ENCODE measurements around the gene KCNIP4. TPM values are rescaled to one million over a fixed set of nuclear protein-coding genes. Genes with fewer than 3 reads are reported as not detected.
A peak's percentile ranks its signal among the peaks of the same experiment; 100 is the strongest.

The KCNIP4 gene
- total RNA-seq, 1 donor from 2014 or later, result not detected

DNA sequence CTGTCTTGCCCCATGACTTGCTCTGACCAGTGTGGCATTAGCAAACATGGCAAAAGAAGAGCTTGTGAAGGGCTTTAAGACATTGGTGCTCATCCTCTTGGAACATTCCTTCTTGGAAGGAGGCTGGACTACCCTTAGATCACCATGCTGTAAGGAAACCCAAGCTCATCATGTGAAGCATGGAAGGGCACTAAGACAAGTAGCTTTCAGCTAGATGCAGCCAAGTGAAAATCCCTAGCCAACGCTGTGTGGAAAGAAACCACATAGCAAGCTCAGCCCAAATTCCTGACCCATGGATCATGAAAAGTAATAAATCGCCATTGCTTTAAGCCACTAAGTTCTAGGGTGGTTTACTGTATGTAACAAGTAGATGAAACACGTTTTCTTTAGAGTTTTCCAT is 1260.7 kb downstream of the KCNIP4 start:
- no peak overlapping the region for H3K27ac Mint-ChIP-seq (ENCODE audit: unreplicated experiment)
- no peaks in the 10 kb centered on the region for H3K4me1 Mint-ChIP-seq (ENCODE audit: low read depth)
- DNase-seq (ENCODE audit: low spot score), result no peak
- peaks cover 41% of the 10 kb centered on the region for H3K27me3 Mint-ChIP-seq (ENCODE audit: low read depth)
- no peak overlapping the region for H3K4me3 Mint-ChIP-seq (ENCODE audit: unreplicated experiment)
- H3K9me3 Mint-ChIP-seq (ENCODE audit: low read depth), result no peaks in the 10 kb centered on the region
- TF ChIP-seq, protein P1, sequence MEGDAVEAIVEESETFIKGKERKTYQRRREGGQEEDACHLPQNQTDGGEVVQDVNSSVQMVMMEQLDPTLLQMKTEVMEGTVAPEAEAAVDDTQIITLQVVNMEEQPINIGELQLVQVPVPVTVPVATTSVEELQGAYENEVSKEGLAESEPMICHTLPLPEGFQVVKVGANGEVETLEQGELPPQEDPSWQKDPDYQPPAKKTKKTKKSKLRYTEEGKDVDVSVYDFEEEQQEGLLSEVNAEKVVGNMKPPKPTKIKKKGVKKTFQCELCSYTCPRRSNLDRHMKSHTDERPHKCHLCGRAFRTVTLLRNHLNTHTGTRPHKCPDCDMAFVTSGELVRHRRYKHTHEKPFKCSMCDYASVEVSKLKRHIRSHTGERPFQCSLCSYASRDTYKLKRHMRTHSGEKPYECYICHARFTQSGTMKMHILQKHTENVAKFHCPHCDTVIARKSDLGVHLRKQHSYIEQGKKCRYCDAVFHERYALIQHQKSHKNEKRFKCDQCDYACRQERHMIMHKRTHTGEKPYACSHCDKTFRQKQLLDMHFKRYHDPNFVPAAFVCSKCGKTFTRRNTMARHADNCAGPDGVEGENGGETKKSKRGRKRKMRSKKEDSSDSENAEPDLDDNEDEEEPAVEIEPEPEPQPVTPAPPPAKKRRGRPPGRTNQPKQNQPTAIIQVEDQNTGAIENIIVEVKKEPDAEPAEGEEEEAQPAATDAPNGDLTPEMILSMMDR (IDR thresholded peaks at IDR 0.05), result no peak
- no peaks in the 10 kb centered on the region for H3K36me3 Mint-ChIP-seq (ENCODE audit: low read depth)

DNA sequence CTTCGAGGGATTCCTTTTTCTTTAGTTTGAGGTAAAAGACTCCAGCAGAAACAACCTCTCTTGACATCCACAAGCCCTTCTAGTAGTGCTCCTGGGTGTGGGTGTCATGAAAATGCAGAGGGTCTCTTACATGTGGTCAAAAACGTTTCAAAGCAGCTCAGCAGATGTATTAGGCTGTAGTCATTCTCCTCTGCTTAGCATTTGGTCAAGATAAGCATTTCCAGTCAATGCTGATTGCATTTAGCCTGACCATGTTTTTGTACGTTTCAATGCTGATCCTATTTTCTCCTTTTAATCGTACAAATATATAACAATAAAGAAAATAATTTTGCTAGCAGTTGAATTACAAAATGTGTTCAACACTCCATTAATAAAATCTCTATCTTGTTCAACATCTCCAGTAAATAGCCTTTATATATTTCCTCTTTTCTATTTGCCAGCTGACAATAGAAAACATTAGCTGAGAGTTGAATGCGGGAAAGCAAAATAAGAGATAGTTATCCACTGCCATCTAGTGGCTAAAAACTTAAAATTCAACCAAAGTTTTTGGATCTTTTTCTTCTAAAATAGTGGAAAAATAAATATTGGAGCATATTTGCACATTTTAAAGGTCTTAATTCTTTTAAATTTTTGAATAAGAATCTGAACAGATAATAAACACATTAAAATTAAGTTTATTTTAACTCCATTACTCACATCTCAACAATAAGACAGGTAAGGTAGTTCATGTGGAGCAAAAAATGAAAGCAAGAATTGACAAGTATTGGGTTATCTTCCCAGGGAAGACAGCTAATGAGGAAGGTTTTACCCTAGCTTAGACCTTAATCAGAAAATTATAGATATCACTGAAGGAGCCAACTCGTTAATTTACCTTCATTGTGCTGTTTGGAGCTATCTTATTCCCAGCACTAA is 1263.5 kb downstream of the KCNIP4 start:
- Mint-ChIP-seq H3K27ac (ENCODE audit: unreplicated experiment) (no peak overlapping the region), H3K9me3 (ENCODE audit: low read depth) (no peaks in the 10 kb centered on the region), H3K4me3 (ENCODE audit: unreplicated experiment) (no peak overlapping the region), H3K4me1 (ENCODE audit: low read depth) (no peaks in the 10 kb centered on the region), H3K27me3 (ENCODE audit: low read depth) (peaks cover 52% of the 10 kb centered on the region), H3K36me3 (ENCODE audit: low read depth) (no peaks in the 10 kb centered on the region)
- TF ChIP-seq, protein P1 (IDR thresholded peaks at IDR 0.05), result peak; percentile 93
- no peak for DNase-seq (ENCODE audit: low spot score)

DNA sequence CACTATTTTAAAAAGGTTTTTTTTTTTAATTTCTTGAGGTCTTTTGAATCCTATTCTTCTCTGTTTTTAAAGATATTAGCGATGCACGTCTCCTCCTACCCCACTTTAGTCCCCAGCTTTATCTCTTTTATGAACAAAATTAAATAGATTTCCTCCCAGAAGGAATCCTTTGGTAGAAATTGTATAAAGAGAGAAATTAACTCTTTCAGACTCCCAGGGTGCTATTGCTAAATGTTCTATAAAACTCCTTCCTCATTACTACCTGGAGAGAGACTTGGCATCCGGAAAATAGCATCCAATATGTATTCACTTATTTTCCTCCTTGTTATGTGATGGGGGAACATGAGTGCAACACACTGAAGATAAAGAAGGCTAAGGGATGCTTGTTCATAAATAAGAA is 1264.8 kb downstream of the KCNIP4 start:
- DNase-seq (ENCODE audit: low spot score), result no peak
- Mint-ChIP-seq H3K27ac (ENCODE audit: unreplicated experiment) (no peak overlapping the region), H3K36me3 (ENCODE audit: low read depth) (no peaks in the 10 kb centered on the region), H3K4me1 (ENCODE audit: low read depth) (no peaks in the 10 kb centered on the region), H3K9me3 (ENCODE audit: low read depth) (no peaks in the 10 kb centered on the region), H3K4me3 (ENCODE audit: unreplicated experiment) (no peak overlapping the region), H3K27me3 (ENCODE audit: low read depth) (peaks cover 48% of the 10 kb centered on the region)
- TF ChIP-seq, protein P1 (IDR thresholded peaks at IDR 0.05), result no peak

DNA sequence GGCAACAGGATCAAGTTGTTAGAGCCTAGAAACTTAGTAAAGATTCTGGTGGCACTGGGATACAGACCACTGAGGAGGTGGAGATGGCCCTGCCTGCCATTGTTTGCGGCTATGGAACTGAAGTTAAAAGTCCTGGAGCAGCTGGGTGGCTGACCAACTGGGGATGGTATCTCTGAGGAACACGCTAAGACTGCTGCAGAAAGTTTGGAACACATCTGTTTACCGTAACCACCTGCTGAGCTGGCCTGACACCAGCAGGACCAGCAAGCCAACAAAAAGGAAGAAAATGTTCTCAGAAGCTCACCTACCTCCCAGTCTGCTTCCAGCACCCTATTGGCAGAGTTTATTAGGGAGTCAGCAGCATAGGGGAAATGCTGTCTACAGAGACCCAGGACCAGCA is 1265.7 kb downstream of the KCNIP4 start:
- H3K27ac Mint-ChIP-seq (ENCODE audit: unreplicated experiment), result no peak overlapping the region
- peaks cover 51% of the 10 kb centered on the region for H3K27me3 Mint-ChIP-seq (ENCODE audit: low read depth)
- no peaks in the 10 kb centered on the region for H3K36me3 Mint-ChIP-seq (ENCODE audit: low read depth)
- no peak for DNase-seq (ENCODE audit: low spot score)
- H3K9me3 Mint-ChIP-seq (ENCODE audit: low read depth), result peaks cover 1% of the 10 kb centered on the region
- H3K4me3 Mint-ChIP-seq (ENCODE audit: unreplicated experiment), result no peak overlapping the region
- TF ChIP-seq, protein P1 (IDR thresholded peaks at IDR 0.05), result no peak
- no peaks in the 10 kb centered on the region for H3K4me1 Mint-ChIP-seq (ENCODE audit: low read depth)

DNA sequence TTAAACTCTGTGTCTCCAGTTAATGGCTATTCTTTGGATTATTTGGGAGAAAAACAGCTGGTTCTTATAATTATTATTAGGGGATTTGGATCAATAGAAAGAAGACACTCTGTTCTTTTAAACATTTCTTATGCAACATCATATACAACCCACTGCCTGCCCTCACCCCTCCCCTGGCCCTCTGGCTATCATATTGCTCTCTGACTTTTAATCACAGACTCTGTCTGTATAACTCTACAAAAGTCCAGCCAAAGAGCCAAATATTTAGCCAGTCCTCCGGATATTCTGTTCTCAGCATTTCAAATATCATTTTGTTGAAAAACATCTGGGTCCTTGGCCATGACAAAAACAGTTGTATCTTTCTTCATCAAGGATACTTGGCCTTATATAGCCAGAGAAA is 1267.3 kb downstream of the KCNIP4 start:
- TF ChIP-seq, protein P1 (IDR thresholded peaks at IDR 0.05), result no peak
- no peaks in the 10 kb centered on the region for H3K4me1 Mint-ChIP-seq (ENCODE audit: low read depth)

More for the DNA sequence above, 1267.3 kb downstream of the KCNIP4 start:
- no peaks in the 10 kb centered on the region for H3K36me3 Mint-ChIP-seq (ENCODE audit: low read depth)
- DNase-seq (ENCODE audit: low spot score), result no peak
- no peak overlapping the region for H3K4me3 Mint-ChIP-seq (ENCODE audit: unreplicated experiment)
- no peak overlapping the region for H3K27ac Mint-ChIP-seq (ENCODE audit: unreplicated experiment)
- peaks cover 50% of the 10 kb centered on the region for H3K27me3 Mint-ChIP-seq (ENCODE audit: low read depth)
- peaks cover 7% of the 10 kb centered on the region for H3K9me3 Mint-ChIP-seq (ENCODE audit: low read depth)
